Nephron (organoid): ENCODE measurements around the gene SLCO3A1.

ENCODE experiments used
- H3K27ac Mint-ChIP-seq, 3 experiments: 2 replicates each; pipeline ENCODE4 v1.8.0; 2020; ENCODE audit warnings: mixed read lengths in 3 of 3, mild to moderate bottlenecking in 2 of 3, moderate library complexity in 1 of 3
- H3K27me3 Mint-ChIP-seq: 2 replicates; pipeline ENCODE4 v1.8.0; 2021; ENCODE audit warnings: low read depth, mild to moderate bottlenecking, moderate library complexity, mixed read lengths
- H3K36me3 Mint-ChIP-seq: 2 replicates; pipeline ENCODE4 v1.8.0; 2020; ENCODE audit warnings: low read depth, mixed read lengths
- H3K4me1 Mint-ChIP-seq: 2 replicates; pipeline ENCODE4 v1.8.0; 2020; ENCODE audit warnings: mixed read lengths
- H3K4me3 Mint-ChIP-seq, 3 experiments: 2 replicates each; pipeline ENCODE4 v1.8.0; 2020; ENCODE audit warnings: mild to moderate bottlenecking in 3 of 3, mixed read lengths in 3 of 3, moderate library complexity in 2 of 3
- H3K9me3 Mint-ChIP-seq: 2 replicates; pipeline ENCODE4 v1.8.0; 2020; ENCODE audit warnings: mixed read lengths
- CTCF ChIP-seq, 3 experiments: fragments of 200-600 bp; sonication (generic); IDR thresholded peaks; one replicate each; pipeline ENCODE4 v1.5.0; 2021; ENCODE audit warnings: antibody characterized with exemption in 3 of 3; ENCODE audit not compliant: unreplicated experiment in 3 of 3

SLCO3A1 gene

DNA sequence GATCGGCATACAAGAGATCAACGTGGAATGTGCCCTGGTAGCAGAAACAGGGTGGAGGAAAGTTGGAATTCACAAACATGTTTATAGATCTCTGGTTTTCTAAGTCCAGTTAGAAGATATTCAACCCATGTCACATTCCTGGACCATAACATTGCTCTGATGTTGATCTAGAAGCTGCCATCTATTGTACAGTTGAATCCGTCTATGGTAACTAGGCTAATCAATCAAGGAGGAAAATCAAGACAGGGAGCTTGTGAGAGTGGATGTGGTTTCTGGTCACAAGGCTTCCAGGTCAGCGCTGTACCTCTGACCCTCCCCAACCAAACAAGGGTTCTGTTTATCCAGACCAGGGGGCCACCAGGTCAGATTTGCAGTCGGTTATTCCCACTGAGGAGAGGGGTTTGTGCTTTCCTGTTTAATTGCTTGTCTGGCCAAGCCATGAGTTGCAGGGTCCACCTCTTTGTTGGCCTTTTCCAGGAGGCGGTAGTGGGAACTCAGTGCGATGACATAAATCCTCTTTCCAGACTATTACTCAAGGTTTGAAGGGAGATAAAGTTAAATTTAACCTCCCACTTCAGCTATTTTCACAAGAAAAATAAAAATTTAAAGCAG lies 130.3 kb downstream of the SLCO3A1 start:
- H3K4me3 Mint-ChIP-seq, result no peak overlapping the region
- H3K27ac Mint-ChIP-seq, result no peak overlapping the region
- H3K36me3 Mint-ChIP-seq, result no peaks in the 10 kb centered on the region
- H3K9me3 Mint-ChIP-seq, result no peaks in the 10 kb centered on the region
- peaks cover 8% of the 10 kb centered on the region for H3K27me3 Mint-ChIP-seq
- H3K4me1 Mint-ChIP-seq, result peaks cover 23% of the 10 kb centered on the region
- no peak for TF ChIP-seq CTCF (IDR thresholded peaks at IDR 0.05; ENCODE audit: unreplicated experiment in 3 of 3)

DNA sequence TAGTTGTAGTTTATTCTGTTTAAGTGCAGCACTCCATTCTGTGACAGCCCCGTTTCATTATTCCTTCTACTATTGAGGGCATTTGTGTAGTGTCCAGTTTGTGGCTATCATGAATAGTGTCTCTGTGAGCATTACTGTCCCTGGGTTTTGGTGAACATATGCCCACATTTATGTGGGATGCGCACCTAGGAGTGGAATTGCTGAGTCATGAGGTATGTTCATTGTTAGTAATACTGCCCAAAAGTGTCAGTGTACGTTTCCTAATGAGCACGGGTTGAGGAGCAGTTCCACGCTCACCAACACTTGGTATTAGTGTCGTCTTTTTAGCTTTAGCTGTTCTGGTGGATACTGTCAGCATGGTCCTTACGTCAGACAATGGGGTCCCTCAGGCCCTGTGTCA lies 131.8 kb downstream of the SLCO3A1 start:
- Mint-ChIP-seq H3K9me3 (no peaks in the 10 kb centered on the region), H3K27me3 (peaks cover 15% of the 10 kb centered on the region), H3K27ac (no peak overlapping the region), H3K36me3 (no peaks in the 10 kb centered on the region), H3K4me3 (no peak overlapping the region), H3K4me1 (peaks cover 15% of the 10 kb centered on the region)
- no peak for TF ChIP-seq CTCF (IDR thresholded peaks at IDR 0.05; ENCODE audit: unreplicated experiment in 3 of 3)

GRCh38 chr15:91988071-91988470 lies 134.6 kb downstream of the SLCO3A1 start:
- TF ChIP-seq CTCF (IDR thresholded peaks at IDR 0.05; ENCODE audit: unreplicated experiment in 3 of 3), result no peak

DNA sequence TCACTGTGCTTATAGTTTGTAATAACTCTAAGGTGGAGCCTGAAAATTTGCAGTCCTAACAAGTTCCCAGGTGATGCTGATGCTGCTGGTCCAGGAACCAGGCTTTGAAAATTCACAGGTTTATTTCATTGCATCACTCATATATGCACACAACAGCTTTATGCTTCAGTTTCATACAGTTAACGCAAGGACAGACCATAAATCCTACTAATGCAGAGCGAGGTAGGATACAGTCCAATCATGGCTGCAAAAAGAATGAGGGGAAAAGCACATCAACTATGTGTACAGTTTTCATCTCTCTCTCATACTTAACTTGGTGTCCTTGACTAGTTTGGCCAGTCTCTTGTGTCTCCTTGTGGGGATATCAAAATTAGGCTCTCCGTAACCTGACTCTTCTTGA lies 135.1 kb downstream of the SLCO3A1 start:
- no peaks in the 10 kb centered on the region for H3K9me3 Mint-ChIP-seq
- no peak overlapping the region for H3K27ac Mint-ChIP-seq
- H3K4me3 Mint-ChIP-seq, result no peak overlapping the region
- no peaks in the 10 kb centered on the region for H3K36me3 Mint-ChIP-seq
- peaks cover 12% of the 10 kb centered on the region for H3K27me3 Mint-ChIP-seq
- H3K4me1 Mint-ChIP-seq, result peaks cover under 1% of the 10 kb centered on the region
- TF ChIP-seq CTCF (IDR thresholded peaks at IDR 0.05; ENCODE audit: unreplicated experiment in 3 of 3), result no peak

More at GRCh38 chr15:91988071-91988470, 134.6 kb downstream of the SLCO3A1 start:
- Mint-ChIP-seq H3K4me1 (peaks cover 7% of the 10 kb centered on the region), H3K9me3 (no peaks in the 10 kb centered on the region), H3K36me3 (no peaks in the 10 kb centered on the region), H3K27me3 (peaks cover 12% of the 10 kb centered on the region), H3K4me3 (no peak overlapping the region), H3K27ac (no peak overlapping the region)

GRCh38 chr15:91989821-91990220 lies 136.3 kb downstream of the SLCO3A1 start:
- H3K36me3 Mint-ChIP-seq, result no peaks in the 10 kb centered on the region
- no peaks in the 10 kb centered on the region for H3K4me1 Mint-ChIP-seq
- H3K4me3 Mint-ChIP-seq, result no peak overlapping the region
- H3K27me3 Mint-ChIP-seq, result peaks cover 12% of the 10 kb centered on the region
- no peak overlapping the region for H3K27ac Mint-ChIP-seq
- H3K9me3 Mint-ChIP-seq, result no peaks in the 10 kb centered on the region
- no peak for TF ChIP-seq CTCF (IDR thresholded peaks at IDR 0.05; ENCODE audit: unreplicated experiment in 3 of 3)

GRCh38 chr15:91992945-91993344 lies 139.4 kb downstream of the SLCO3A1 start:
- Mint-ChIP-seq H3K4me1 (no peaks in the 10 kb centered on the region), H3K27ac (no peak overlapping the region), H3K9me3 (peaks cover 6% of the 10 kb centered on the region), H3K4me3 (no peak overlapping the region), H3K27me3 (peaks cover 9% of the 10 kb centered on the region), H3K36me3 (no peaks in the 10 kb centered on the region)
- TF ChIP-seq CTCF (IDR thresholded peaks at IDR 0.05; ENCODE audit: unreplicated experiment in 3 of 3), result no peak
